Measurements from ENCODE around the gene ARL6IP4.

ARL6IP4 gene

DNA sequence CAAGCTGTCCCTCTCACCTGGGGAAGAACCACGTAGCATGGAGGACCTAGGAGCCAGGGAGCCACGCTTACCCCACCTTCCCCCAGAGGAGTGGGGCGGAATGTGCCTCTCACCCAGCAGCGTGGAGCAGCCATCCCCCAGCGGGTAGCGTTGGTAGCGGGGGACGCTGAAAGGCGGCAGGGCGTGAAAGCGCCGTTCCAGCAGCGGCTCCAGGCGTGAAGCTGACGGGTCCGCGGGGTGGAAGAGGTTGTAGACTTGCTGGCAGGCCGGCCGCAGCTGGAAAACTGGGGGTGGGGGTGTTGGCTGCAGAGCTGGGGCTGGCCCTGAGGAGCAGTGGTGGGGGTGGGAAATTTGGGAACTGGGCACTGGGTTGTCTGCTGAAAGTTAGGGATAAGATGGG lies 11.9 kb downstream of the ARL6IP4 start:
- DNase-seq (ENCODE audit: low read depth), result no peak
- no peak for TF ChIP-seq CTCF (IDR thresholded peaks at IDR 0.05; ENCODE audit: insufficient read depth, low read depth, low read length, missing control alignments)
- no peak overlapping the region for H3K4me3 ChIP-seq (ENCODE audit: low read length)

DNA sequence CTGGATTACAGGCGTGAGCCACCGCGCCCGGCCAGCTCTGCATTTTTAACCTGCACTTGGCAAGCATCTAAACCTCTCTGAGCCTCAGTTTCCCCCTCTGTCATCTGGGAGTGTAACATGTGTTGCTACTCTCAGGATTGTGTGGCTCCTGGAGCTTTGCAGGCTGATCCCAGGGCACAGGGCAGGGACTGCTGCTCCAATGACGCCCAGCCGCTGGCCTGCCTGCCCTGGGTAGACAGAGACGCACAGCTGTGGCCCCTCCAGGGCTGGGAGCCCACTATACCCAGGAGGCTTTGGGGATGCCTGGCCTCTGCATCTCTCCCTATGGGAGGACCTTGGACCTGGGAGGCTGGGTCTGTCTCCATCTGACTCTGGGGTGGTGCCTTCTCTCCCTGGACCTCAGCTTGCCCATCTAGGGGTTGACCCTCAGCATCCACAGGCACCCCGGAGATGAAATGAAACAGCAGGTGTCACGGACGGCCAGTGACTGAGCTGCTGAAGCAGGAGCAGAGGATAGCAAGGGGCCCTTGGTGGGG lies 13.7 kb downstream of the ARL6IP4 start:
- H3K4me3 ChIP-seq (ENCODE audit: low read length), result no peak overlapping the region
- DNase-seq (ENCODE audit: low read depth), result no peak
- no peak for TF ChIP-seq CTCF (IDR thresholded peaks at IDR 0.05; ENCODE audit: insufficient read depth, low read depth, low read length, missing control alignments)

GRCh38 chr12:122994781-122995502 lies 14.5 kb downstream of the ARL6IP4 start:
- H3K4me3 ChIP-seq (ENCODE audit: low read length), result no peak overlapping the region
- no peak for DNase-seq (ENCODE audit: low read depth)
- TF ChIP-seq CTCF (IDR thresholded peaks at IDR 0.05; ENCODE audit: insufficient read depth, low read depth, low read length, missing control alignments), result no peak

- DNase-seq (ENCODE audit: low read depth), result no peak
- no peak for TF ChIP-seq CTCF (IDR thresholded peaks at IDR 0.05; ENCODE audit: insufficient read depth, low read depth, low read length, missing control alignments)
- no peak overlapping the region for H3K4me3 ChIP-seq (ENCODE audit: low read length)
These were observed 15.2 kb downstream of the ARL6IP4 start for GRCh38 chr12:122995503-122996187.

DNA sequence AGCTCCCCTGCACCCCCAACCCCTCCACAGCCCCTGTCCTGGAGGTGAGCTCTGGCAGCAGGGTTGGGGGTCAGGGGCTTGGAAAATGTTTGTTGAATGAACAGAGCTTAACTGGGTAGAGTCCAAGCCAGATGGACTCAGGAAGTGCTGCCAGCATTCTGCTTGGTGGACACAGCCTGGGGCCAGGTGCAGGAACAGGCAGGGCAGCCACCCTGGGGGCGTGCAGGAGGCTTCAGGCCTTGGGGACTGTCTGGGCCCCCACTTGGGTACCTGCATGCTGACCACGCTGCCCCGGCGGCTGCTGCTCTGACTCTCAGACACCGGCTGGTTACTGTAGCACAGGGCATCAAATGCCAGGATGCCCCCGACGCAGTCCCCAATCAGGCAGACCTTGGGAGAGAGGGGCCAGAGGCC lies 15.7 kb downstream of the ARL6IP4 start:
- no peak overlapping the region for H3K4me3 ChIP-seq (ENCODE audit: low read length)
- DNase-seq (ENCODE audit: low read depth), result no peak
- TF ChIP-seq CTCF (IDR thresholded peaks at IDR 0.05; ENCODE audit: insufficient read depth, low read depth, low read length, missing control alignments), result no peak

- TF ChIP-seq CTCF (IDR thresholded peaks at IDR 0.05; ENCODE audit: insufficient read depth, low read depth, low read length, missing control alignments), result no peak
- no peak for DNase-seq (ENCODE audit: low read depth)
- H3K4me3 ChIP-seq (ENCODE audit: low read length), result no peak overlapping the region
These were observed 16.3 kb downstream of the ARL6IP4 start for GRCh38 chr12:122996621-122997342.

Measured in epithelial cell of esophagus (primary cell).